A549 (cell line): ENCODE results near the gene PRDM12. TPM values are rescaled to one million over a fixed set of nuclear protein-coding genes. Genes with fewer than 3 reads are reported as not detected.

Source experiments
- ATAC-seq, 2 experiments: fragments of 200-7000 bp in 1 of 2; fragments of >200 bp in 1 of 2; cut with Nextera tagmentation in 1 of 2; cut with Tn5 transposase in 1 of 2; 3 replicates each; pipeline versions ENCODE4 v1.8.0 to v1.9.1; 2018 to 2020; ENCODE audit warnings: mild to moderate bottlenecking in 1 of 2, moderate library complexity in 1 of 2
- CTCF ChIA-PET: fragments of 300-600 bp; sonication (Branson Sonifier 250); formaldehyde crosslinking; extraction: SDS; loops from one replicate; lab custom pipeline; 2021; ENCODE audit warnings: antibody characterized with exemption, inconsistent platforms; lab: Yijun Ruan, JAX
- POLR2A ChIA-PET: fragments of 350-600 bp; formaldehyde crosslinking; extraction: SDS; loops from one replicate; lab custom pipeline; 2021; ENCODE audit warnings: antibody characterized with exemption, inconsistent platforms; lab: Yijun Ruan, JAX
- DNase-seq, 2 experiments: peaks; one replicate each; pipeline versions ENCODE4 v3.0.0 to v3.0.0-alpha.2; 2011 to 2016; ENCODE audit warnings: low read depth in 1 of 2, low spot score in 1 of 2
- FAIRE-seq: peaks from 2 replicates; lab custom pipeline; 2011; peaks lifted over from hg19 to GRCh38; lab: Jason Lieb, UNC
- H3K27ac ChIP-seq, 2 experiments: fragments of >200 bp; sonication (Bioruptor Twin); formaldehyde crosslinking; 3 replicates each; pipeline ENCODE4 v1.5.1; 2016 to 2017
- H3K4me1 ChIP-seq: fragments of >200 bp; sonication (Bioruptor Twin); formaldehyde crosslinking; 3 replicates; pipeline ENCODE4 v1.6.1; 2016
- H3K4me2 ChIP-seq: fragments of >200 bp; sonication (Bioruptor Twin); formaldehyde crosslinking; 3 replicates; pipeline ENCODE4 v1.6.1; 2016
- H3K4me3 ChIP-seq: fragments of >200 bp; sonication (Bioruptor Twin); formaldehyde crosslinking; 3 replicates; pipeline ENCODE4 v1.5.1; 2016
- H3K9me3 ChIP-seq: fragments of >200 bp; sonication (Bioruptor Twin); formaldehyde crosslinking; 3 replicates; pipeline ENCODE4 v1.6.1; 2016
- BHLHE40 ChIP-seq: IDR thresholded peaks from 2 replicates; pipeline ENCODE4 v1.6.1; 2012; ENCODE audit warnings: low read depth, low read length, inconsistent platforms
- CBX8 ChIP-seq: fragments of 200-600 bp; sonication (generic); IDR thresholded peaks from 2 replicates; pipeline ENCODE4 v1.6.1; 2016
- CHD2 ChIP-seq: fragments of 150-350 bp; IDR thresholded peaks from 2 replicates; pipeline ENCODE4 v1.6.1; 2014; ENCODE audit warnings: low read length; ENCODE audit not compliant: partially characterized antibody
- CTCF ChIP-seq: fragments of >200 bp; sonication (Bioruptor Twin); formaldehyde crosslinking; IDR thresholded peaks from 3 replicates; pipeline ENCODE4 v1.5.1; 2016
- GATA3 ChIP-seq: IDR thresholded peaks from 2 replicates; pipeline ENCODE4 v1.6.1; 2012; ENCODE audit warnings: borderline replicate concordance
- HOXA7 ChIP-seq: fragments of 250-450 bp; sonication (Bioruptor Pico); IDR thresholded peaks from 2 replicates; pipeline ENCODE4 v1.5.0; 2020; ENCODE audit warnings: mild to moderate bottlenecking, moderate library complexity
- JUN ChIP-seq, 2 experiments: fragments of >200 bp; sonication (Bioruptor Twin); formaldehyde crosslinking; IDR thresholded peaks; 2 replicates in 1 of 2; 3 replicates in 1 of 2; pipeline ENCODE4 v1.6.1; 2016 to 2017
- PBX3 ChIP-seq: IDR thresholded peaks from 2 replicates; pipeline ENCODE4 v1.6.1; 2012
- POLR2AphosphoS2 ChIP-seq: conservative IDR thresholded peaks from 2 replicates; pipeline ENCODE4 v1.6.1; 2012; ENCODE audit warnings: low read length, improper control_type of control experiment, inconsistent platforms
- RAD21 ChIP-seq, 2 experiments: fragments of >200 bp in 1 of 2; sonication (Bioruptor Twin) in 1 of 2; formaldehyde crosslinking in 1 of 2; IDR thresholded peaks in 1 of 2; conservative IDR thresholded peaks in 1 of 2; 2 replicates in 1 of 2; 3 replicates in 1 of 2; pipeline ENCODE4 v1.6.1; 2012 to 2018; ENCODE audit warnings: inconsistent platforms in 1 of 2
- RARB ChIP-seq: fragments of 250-450 bp; sonication (Bioruptor Pico); IDR thresholded peaks from 2 replicates; pipeline ENCODE4 v1.8.0; 2021; ENCODE audit warnings: mild to moderate bottlenecking, moderate library complexity
- REST ChIP-seq: fragments of 200-600 bp; sonication (generic); IDR thresholded peaks from 2 replicates; pipeline ENCODE4 v1.6.1; 2016; ENCODE audit warnings: antibody characterized with exemption, mild to moderate bottlenecking, moderate library complexity
- SMC3 ChIP-seq: fragments of >200 bp; sonication (Bioruptor Twin); formaldehyde crosslinking; IDR thresholded peaks from 3 replicates; pipeline ENCODE4 v1.6.1; 2018; ENCODE audit warnings: inconsistent platforms
- SREBF2 ChIP-seq: fragments of 450-650 bp; IDR thresholded peaks from 2 replicates; pipeline ENCODE4 v1.6.1; 2014; ENCODE audit warnings: mild to moderate bottlenecking, moderate library complexity
- TFCP2L1 ChIP-seq: fragments of 250-450 bp; sonication (Bioruptor Pico); IDR thresholded peaks from 2 replicates; pipeline ENCODE4 v1.5.0; 2021; ENCODE audit warnings: mild to moderate bottlenecking
- ZNF302 ChIP-seq: fragments of 250-450 bp; sonication (Bioruptor Pico); IDR thresholded peaks from 2 replicates; pipeline ENCODE4 v1.9.0; 2021; ENCODE audit warnings: inconsistent platforms, mild to moderate bottlenecking, moderate library complexity
- WGBS: methylation state at CpG from one replicate; pipeline ENCODE4 v1.1.6; 2017; ENCODE audit errors: missing lambda C conversion rate; 5-methylcytosine and 5-hydroxymethylcytosine counted together
- polyA plus RNA-seq, 4 experiments: library from polyadenylated mRNA; depleted of rRNA in 3 of 4; stranded (reverse); fragments of >200 nt; fragmentation: RNase III in 1 of 4; extraction: RNeasy Plus Mini Kit Qiagen cat#74134 plus additional on column Dnase treatment in 1 of 4; gene quantifications; 2 replicates in 3 of 4; 3 replicates in 1 of 4; pipeline ENCODE4 v1.2.3, GENCODE V29; 2011 to 2017
- TF ChIP-seq, protein P1 (sequence below): fragments of 250-450 bp; sonication (Bioruptor Pico); IDR thresholded peaks from 2 replicates; pipeline ENCODE4 v1.5.0; 2021; ENCODE audit warnings: mild to moderate bottlenecking, moderate library complexity, borderline replicate concordance
- TF ChIP-seq, protein P2 (sequence below): fragments of 450-650 bp; IDR thresholded peaks from 2 replicates; pipeline ENCODE4 v1.6.1; 2014; ENCODE audit warnings: antibody characterized with exemption

The PRDM12 gene
- polyA plus RNA-seq, 2 of the 4 experiments (the other 2 are of a cell fraction), result 0.09 to 0.17 TPM

GRCh38 chr9:130663258-130663976 lies 977 bp upstream of the PRDM12 start (continued):
- TF ChIP-seq CTCF, result no peak

- Histone ChIP-seq H3K4me2 (peak overlapping the region; percentile 71), H3K27ac (no peak overlapping the region), H3K9me3 (no peaks in the 10 kb centered on the region), H3K4me1 (peaks cover 36% of the 10 kb centered on the region), H3K4me3 (peak overlapping the region; percentile 27; the same call in 2 of the 3 replicates)
- TF ChIP-seq JUN (IDR thresholded peaks at IDR 0.05) (no peak), BHLHE40 (no peak), RARB (no peak), PBX3 (no peak), HOXA7 (no peak), TFCP2L1 (CRISPR knock-in tag) (no peak), POLR2AphosphoS2 (no peak), REST (no peak), CBX8 (no peak), ZNF302 (no peak), SMC3 (no peak), SREBF2 (no peak), GATA3 (no peak), CHD2 (no peak), RAD21 (conservative IDR thresholded peaks at IDR 0.05 in 1 of 2, IDR thresholded peaks at IDR 0.05 in 1 of 2) (no peak)
- TF ChIP-seq, protein P1, sequence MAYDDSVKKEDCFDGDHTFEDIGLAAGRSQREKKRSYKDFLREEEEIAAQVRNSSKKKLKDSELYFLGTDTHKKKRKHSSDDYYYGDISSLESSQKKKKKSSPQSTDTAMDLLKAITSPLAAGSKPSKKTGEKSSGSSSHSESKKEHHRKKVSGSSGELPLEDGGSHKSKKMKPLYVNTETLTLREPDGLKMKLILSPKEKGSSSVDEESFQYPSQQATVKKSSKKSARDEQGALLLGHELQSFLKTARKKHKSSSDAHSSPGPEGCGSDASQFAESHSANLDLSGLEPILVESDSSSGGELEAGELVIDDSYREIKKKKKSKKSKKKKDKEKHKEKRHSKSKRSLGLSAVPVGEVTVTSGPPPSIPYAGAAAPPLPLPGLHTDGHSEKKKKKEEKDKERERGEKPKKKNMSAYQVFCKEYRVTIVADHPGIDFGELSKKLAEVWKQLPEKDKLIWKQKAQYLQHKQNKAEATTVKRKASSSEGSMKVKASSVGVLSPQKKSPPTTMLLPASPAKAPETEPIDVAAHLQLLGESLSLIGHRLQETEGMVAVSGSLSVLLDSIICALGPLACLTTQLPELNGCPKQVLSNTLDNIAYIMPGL (CRISPR knock-in tag), result no peak
- TF ChIP-seq, protein P2, sequence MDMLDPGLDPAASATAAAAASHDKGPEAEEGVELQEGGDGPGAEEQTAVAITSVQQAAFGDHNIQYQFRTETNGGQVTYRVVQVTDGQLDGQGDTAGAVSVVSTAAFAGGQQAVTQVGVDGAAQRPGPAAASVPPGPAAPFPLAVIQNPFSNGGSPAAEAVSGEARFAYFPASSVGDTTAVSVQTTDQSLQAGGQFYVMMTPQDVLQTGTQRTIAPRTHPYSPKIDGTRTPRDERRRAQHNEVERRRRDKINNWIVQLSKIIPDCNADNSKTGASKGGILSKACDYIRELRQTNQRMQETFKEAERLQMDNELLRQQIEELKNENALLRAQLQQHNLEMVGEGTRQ, result no peak
- ATAC-seq (peak; percentile 14 to 29; a peak in 4 of 6 replicates), FAIRE-seq (no peak), DNase-seq (no peak)
- ChIA-PET CTCF (interaction anchor here (1.0 kb wide), 1 partner anchor 19 kb away, joined by 3 read pairs; no protein-coding TSS in a partner anchor), POLR2A (no interaction called here)
- WGBS, result 12% methylated on average over 19 of the region's 19 CpGs
These were observed 480 bp upstream of the PRDM12 start for GRCh38 chr9:130663977-130664250.
